ENCODE measurements around the gene ITGB4. TPM values are rescaled to one million over a fixed set of nuclear protein-coding genes. Genes with fewer than 3 reads are reported as not detected.
A peak's percentile ranks its signal among the peaks of the same experiment; 100 is the strongest.

The ITGB4 gene
- total RNA-seq: 10 to 100 TPM; 10.7 to 27.0 (median 17.3) TPM

DNA sequence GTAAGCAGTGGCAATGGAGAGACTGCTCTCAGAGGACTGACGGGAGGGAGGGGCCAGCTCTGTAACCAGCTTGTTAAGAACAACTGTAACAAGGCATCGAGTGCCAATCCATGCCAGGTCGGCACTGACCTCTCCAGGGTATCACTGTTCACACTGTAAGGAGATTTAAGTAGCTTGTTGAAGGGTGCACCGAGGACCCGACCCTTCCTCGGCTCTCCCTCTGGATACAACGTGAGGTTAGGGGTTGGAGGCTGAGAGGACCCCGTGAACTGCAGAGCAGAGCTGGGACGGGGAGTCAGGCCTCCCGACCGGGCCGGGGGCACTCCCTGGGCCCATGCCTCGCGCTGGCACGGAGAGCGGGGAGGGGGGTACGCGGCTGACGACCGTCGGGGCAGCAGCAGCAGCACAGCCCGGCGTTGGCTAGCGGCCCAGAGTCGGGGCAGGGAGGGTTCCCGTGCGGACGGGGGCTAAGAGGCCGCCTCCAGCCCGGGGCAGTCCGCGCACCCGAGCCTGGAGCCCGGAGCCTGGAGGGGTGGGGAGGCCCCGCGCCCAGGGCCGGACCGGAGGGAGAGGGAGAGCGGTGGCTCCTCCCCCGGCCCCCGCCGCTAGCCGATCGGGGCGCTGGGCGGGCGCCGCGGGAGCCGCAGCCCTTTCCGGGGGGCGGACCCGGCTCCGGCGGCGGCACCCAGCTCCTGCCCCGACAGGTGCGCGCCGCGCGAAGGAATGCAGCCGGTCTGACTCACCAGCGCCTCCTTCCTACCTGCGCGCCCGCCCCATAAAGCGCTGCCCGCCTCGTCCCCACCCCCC lies at the start of gene ITGB4:
Gene ITGB4, plus strand, starts transcription at position 804 of the 807 bp plus-strand sequence. CDS start 3,245 bp downstream, outside the sequence.
- DNase-seq (ENCODE audit: low spot score): no peak
- TF ChIP-seq CTCF (IDR thresholded peaks at IDR 0.05): no peak
- ATAC-seq (ENCODE audit: low FRiP score): peak; percentile 67

DNA sequence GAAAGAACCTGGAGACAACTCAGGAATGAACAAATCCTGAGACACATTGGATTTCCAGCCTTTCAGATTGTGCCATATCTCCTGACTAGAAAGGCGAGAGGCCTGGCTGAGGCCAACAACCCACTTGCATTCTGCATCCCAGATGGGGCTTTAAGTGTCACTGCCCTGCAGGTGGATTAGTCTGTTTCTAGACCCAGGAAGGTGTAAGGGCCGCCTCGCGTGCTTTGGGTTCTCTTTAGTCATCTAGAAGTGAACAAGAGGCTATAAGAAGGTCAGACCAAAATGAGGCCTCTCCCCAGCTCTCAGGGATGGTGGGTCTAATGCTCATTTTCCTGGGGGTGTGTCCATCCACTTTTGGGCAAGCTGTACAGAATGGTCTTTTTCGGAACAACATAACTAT lies 49.2 kb upstream of the ITGB4 start:
- no peak for TF ChIP-seq CTCF (IDR thresholded peaks at IDR 0.05)
- no peak for DNase-seq (ENCODE audit: low spot score)
- ATAC-seq (ENCODE audit: low FRiP score): no peak

- DNase-seq (ENCODE audit: low spot score) (no peak), ATAC-seq (ENCODE audit: low FRiP score) (no peak)
- TF ChIP-seq CTCF (IDR thresholded peaks at IDR 0.05): no peak
Measured at GRCh38 chr17:75673487-75673886, 47.8 kb upstream of the ITGB4 start.

- ATAC-seq (ENCODE audit: low FRiP score) (no peak), DNase-seq (ENCODE audit: low spot score) (no peak)
- TF ChIP-seq CTCF (IDR thresholded peaks at IDR 0.05): no peak
Measured at GRCh38 chr17:75676461-75676860, 44.8 kb upstream of the ITGB4 start.

GRCh38 chr17:75679706-75680211 lies 41.5 kb upstream of the ITGB4 start:
- ATAC-seq (ENCODE audit: low FRiP score): no peak
- no peak for TF ChIP-seq CTCF (IDR thresholded peaks at IDR 0.05)
- no peak for DNase-seq (ENCODE audit: low spot score)

GRCh38 chr17:75680431-75680830 lies 40.8 kb upstream of the ITGB4 start:
- DNase-seq (ENCODE audit: low spot score) (no peak), ATAC-seq (ENCODE audit: low FRiP score) (no peak)

More at GRCh38 chr17:75680431-75680830, 40.8 kb upstream of the ITGB4 start:
- TF ChIP-seq CTCF (IDR thresholded peaks at IDR 0.05): no peak
